ENCODE measurements around the gene USO1.
"Not testable (repeated sequence)": the region's sequence is repeated elsewhere in the genome, so short reads cannot be mapped to it uniquely, and the experiment has no call there.

- not testable (repeated sequence) for TF ChIP-seq CTCF, POLR2A (IDR thresholded peaks at IDR 0.05)
Observed at GRCh38 chr4:75725942-75726538, 1.7 kb downstream of the USO1 start.

All from body of pancreas (tissue), 4 donors.